HG02571 (cell line): ENCODE results near the gene GNAZ.
"Not testable (repeated sequence)": the region's sequence is repeated elsewhere in the genome, so short reads cannot be mapped to it uniquely, and the experiment has no call there.

Experiments used
- ATAC-seq: cut with Tn5 transposase; IDR thresholded peaks from one replicate; pipeline ENCODE4 v1.9.1; 2021; ENCODE audit warnings: mild to moderate bottlenecking, moderate library complexity; ENCODE audit not compliant: unreplicated experiment

The GNAZ gene

DNA sequence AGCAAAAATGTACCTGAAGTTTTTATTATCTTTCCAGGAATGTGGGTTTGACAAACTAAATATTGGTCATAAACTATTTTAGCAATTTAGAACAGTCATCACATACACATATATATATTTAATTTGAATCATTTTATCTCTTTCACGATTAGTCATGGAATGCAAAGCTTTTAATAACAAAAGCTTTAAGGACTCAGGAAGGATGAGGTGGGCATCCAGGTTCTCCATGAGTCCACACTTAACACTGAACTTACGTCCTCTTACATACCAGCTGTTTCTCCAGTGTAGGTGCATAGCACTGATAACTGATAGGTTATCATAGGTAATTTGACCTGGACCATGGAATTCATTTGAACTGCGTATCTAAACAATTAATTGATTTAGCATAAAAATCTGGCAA, 28.1 kb upstream of the GNAZ start:
- no peak for ATAC-seq

GRCh38 chr22:23044570-23044969, 25.7 kb upstream of the GNAZ start:
- ATAC-seq: no peak

DNA sequence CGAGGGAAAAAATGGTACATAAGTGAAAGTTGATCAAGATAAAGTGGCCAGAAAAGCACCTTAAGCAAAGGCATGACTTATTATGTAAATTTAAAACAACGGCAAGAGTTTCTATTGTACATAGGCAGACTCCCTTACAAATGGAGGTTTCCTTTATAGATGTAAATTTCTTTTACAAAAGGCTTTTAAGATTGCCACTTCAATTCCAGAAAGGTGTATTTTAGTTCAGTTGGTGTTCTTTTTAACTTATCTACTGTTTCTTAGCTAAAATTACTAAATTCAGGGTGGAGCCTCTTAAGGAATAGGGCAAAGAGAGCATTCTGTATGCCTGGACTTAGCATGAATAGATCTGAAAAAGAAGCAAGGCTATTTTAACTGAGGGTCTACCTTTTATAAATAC, 24.9 kb upstream of the GNAZ start:
- no peak for ATAC-seq

- no peak for ATAC-seq
These were observed 23.1 kb upstream of the GNAZ start for GRCh38 chr22:23047265-23047664.

DNA sequence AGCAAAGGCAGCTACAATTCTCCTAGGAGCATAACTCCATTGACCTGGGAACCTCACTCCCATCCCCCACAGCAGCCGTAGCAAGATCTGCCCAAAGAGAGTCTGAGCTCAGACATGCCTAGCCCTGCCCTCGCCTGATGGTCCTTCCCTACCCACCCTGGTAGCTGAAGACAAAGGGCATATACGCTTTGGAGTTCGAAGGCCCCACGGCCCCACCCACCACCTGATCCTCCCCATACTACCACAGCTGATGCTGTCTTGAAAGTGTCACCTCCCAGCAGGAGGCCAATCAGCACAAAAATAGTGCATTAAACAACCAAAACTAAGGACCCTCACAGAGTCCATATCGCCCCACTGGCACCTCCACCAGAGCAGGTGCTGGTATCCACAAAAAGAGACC, 22.6 kb upstream of the GNAZ start:
- no peak for ATAC-seq

GRCh38 chr22:23050546-23050945, 19.8 kb upstream of the GNAZ start:
- not testable (repeated sequence) for ATAC-seq

- ATAC-seq: no peak
These were observed 17.1 kb upstream of the GNAZ start for GRCh38 chr22:23053051-23053707.

DNA sequence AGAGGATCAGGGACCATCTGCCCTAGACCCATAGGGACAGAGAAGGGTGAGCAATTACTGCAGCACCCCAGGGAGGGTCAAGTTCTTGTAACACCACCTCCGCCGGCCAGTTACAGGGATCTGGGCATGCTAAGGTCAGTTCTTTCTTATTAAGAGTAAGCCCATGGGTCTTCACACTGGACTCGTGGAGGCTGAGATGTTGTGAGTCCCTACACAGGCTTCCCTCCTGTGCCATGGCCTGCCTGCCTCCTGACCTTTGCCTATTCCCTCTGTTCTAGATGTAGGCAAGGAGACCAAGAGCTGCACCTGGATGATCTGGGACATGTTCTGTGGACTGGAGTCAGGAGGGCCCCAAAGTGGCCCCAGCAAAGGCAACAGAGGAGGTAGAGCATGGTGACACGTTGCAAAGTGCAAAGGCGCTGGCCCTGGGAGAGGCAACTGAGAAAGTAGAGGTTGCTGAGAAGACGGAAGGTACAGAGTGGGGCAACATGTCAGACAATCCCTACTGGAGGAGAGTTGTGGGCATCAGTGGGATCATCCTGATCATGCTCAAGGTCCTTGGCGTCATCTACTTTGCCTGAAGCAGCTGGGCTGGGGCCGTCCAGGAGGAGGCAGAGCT, 16.3 kb upstream of the GNAZ start:
- no peak for ATAC-seq

GRCh38 chr22:23054531-23055257, 15.6 kb upstream of the GNAZ start:
- ATAC-seq: no peak

DNA sequence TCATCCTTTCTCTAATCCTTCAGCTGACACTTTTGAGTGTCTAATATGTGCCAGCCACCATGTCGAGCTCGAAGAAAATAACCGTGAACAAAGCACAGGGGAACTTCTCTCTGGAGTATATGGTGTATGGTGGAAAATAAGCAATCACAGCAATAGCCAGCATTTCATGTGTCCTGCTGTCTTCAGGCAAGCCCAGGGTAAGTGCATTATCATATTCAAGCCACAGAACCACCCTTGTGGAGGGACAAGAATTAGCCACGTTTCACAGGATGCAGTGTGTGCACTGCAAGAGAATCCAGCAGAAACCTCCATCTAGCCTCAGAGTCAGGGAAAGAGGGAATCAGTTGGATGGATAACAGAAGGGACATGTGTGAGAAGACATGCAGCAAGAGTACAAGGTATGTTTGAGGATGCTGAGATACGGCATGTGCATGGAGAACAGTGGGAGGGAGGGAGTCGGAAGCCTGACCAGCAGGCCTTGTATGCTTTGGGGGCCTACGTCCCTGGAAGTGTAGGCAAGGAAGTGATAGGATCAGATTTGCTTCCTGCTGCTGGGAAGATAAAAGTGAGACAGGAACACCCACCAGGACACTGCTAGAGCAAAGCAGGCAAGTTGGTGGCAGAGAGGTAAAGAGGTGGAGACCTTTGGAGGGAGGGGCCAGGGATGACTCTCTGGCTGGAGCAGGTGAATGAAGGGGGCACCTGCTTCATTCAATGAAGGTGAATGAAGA, 14.7 kb upstream of the GNAZ start:
- no peak for ATAC-seq

DNA sequence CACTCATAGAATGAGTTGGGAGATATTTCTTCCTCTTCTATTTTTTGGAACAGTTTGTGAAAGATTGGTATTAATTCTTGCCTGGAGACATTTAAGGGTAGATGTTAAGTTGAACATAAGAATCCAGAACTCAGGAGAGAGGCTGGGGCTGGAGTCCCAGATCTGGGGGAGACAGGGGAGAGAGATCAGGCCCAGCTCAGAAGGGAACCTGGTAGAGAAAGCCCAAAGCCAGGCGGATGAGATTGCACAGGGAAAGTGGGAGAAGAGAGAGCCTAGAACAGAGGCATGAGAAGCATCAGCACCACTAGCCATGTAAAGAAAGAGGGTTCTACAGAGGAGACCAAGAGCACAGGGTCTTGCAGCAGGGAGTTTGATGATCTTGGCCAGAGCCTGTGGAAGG, 13.0 kb upstream of the GNAZ start:
- no peak for ATAC-seq

- no peak for ATAC-seq
These were observed 12.3 kb upstream of the GNAZ start for GRCh38 chr22:23058063-23058462.

GRCh38 chr22:23058481-23059283, 11.6 kb upstream of the GNAZ start:
- no peak for ATAC-seq

- no peak for ATAC-seq
These were observed 10.9 kb upstream of the GNAZ start for GRCh38 chr22:23059284-23059948.

DNA sequence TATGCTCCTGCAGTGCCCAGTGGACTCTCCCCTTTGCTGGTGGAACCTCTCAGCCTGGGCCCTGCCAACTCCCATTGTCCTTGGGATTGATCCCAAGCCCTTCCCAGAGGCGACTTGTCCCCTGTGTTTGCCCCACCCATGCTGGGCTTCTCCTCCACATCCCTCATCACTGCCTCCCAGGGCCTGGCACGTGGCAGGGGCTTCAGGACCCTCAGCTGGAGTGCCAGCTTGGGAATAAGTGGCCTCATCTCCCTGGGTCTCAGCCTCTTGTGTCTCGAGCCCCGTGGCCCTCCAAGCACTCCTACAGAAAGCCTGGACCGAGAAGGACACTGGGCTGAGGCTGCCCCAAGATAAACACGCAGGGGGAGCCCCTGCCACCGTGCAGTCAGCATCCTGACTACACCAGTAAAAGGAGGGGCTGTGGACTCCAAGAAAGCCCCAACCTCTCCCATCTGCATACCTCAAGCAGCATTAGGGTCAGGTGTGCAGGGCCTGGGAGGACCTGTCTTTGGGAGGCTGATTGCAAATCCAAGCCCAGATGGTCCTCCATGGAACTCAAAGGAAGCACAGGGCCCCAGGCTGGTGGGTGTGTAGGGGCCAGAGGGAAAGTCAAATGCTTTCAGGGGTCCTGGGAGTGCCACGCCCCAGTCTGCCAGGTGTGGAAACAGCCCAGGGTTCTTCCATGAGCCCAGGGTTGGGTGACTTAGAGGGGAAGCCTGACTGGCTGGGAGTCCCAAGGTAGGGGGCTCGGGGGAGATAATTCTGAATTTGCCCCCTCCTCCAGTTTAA, 9.5 kb upstream of the GNAZ start:
- ATAC-seq: no peak

- ATAC-seq: no peak
These were observed 8.6 kb upstream of the GNAZ start for GRCh38 chr22:23061471-23062280.

DNA sequence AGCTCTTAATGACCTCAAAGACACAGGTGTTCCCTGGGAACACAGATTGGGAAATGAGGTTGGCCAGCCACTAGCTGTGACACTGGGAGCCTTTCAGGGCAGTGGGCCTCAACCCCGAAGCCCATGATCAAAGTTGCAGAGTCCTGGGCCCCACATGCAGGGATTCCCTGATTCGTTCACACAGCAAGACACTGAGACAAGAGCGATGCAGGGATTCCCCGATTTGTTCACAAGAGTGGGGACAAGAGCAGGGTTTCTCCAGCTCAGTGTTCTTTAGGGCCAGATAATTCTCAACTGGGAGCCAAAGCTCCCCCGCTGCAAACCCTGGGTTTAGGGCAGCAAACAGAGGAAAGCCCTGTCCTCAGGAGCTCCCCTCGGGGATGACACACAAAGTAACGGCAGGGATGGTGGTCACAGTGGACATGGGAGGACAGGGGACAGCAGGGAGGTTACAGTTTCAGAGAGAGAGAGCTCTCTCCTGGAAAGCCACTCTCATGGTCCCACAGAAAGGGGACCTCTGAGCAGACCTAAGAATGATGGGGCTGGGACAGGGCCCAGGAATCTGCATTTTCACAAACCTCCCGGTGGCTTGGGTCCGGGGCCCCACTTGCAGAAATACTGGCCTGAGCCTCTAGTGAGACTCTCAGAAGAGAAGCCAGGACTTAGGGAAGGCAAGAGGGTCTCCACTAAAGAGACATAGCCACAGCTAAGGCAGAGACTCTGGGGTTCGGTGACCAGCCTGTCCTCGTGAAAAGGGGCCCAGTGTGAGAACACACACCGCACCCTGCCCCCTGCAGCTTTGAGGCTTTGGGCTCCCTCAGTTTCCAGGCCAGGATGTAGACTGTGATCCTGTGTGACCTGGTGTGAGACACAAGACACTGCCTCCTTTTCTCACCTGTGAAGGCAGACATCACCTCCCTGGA, 7.4 kb upstream of the GNAZ start:
- ATAC-seq: no peak
